ENCODE data around the gene KIR3DL1. TPM values are rescaled to one million over a fixed set of nuclear protein-coding genes. Genes with fewer than 3 reads are reported as not detected.
"Not testable (repeated sequence)": the region's sequence is repeated elsewhere in the genome, so short reads cannot be mapped to it uniquely, and the experiment has no call there.

Gene KIR3DL1
- total RNA-seq, 6 experiments from 2014 or later: 0.12 TPM; not detected in 5

GRCh38 chr19:54850061-54850640, 33.9 kb downstream of the KIR3DL1 start, which contains the start of gene KIR3DL2:
TSS of gene KIR3DL2 (plus strand) at chr19:54850443. CDS start at chr19:54850476, 33 bp downstream.
- H3K27me3 ChIP-seq; H3K4me1 ChIP-seq; H3K36me3 ChIP-seq; H3K9me3 ChIP-seq; ATAC-seq; DNase-seq; H3K4me3 ChIP-seq; H3K27ac ChIP-seq; intact Hi-C loops (cut with DNase I): not testable (repeated sequence)
- 76% methylated on average over 16 of the region's 16 CpGs for WGBS (ENCODE audit: insufficient coverage, low coverage, low lambda C conversion rate, missing lambda C conversion rate)

DNA sequence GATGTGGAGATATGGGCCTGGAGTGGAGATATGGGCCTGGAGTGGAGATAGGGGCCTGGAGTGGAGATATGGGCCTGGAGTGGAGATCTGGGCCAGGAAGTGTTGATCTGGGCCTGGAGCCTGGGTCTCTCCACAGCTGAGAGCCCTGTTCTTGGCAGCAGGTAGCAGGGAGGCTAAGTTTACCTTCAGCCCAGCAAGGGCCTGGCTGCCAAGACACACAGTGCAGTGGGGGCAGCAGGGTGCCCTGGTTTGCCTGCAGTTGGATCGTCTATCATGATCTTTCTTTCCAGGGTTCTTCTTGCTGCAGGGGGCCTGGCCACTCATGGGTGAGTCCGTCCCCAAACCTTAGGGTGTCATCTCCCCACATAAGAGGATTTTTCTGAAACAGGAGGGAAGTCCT, 34.7 kb downstream of the KIR3DL1 start:
- DNase-seq: no peak
- H3K36me3 ChIP-seq: no peaks in the 10 kb centered on the region
- H3K9me3 ChIP-seq: no peaks in the 10 kb centered on the region
- ATAC-seq: peak in 1 of 4 donors; percentile 33
- WGBS (ENCODE audit: insufficient coverage, low coverage, low lambda C conversion rate, missing lambda C conversion rate): 40% methylated on average over 1 of the region's 2 CpGs
- no peaks in the 10 kb centered on the region for H3K4me1 ChIP-seq
- H3K27me3 ChIP-seq: no peaks in the 10 kb centered on the region
- intact Hi-C loops (cut with DNase I): no loop called here
- TF ChIP-seq POLR2A (IDR thresholded peaks at IDR 0.05) (no peak), CTCF (IDR thresholded peaks at IDR 0.05) (no peak)
- H3K27ac ChIP-seq: no peak overlapping the region
- no peak overlapping the region for H3K4me3 ChIP-seq

DNA sequence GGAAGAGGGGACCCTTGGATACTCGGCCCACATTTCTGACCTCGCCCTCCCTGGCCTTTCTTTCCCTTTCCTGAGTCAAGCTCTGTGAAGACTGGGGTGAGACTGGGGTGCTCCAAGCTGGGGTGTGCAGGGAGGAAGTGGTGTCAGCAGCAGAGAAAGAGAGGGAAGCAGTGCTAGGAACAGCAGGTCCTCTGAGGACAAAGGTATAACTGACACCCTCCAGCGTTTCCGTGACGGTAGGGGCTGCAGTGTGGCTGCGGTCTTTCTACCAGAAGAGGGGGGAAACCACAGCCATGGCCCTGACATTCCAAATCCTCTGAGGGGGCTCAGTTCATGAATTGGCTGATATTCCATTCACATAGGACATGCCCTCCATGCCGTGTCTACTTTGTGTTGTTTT, 35.1 kb downstream of the KIR3DL1 start:
- no peaks in the 10 kb centered on the region for H3K9me3 ChIP-seq
- DNase-seq (no peak), ATAC-seq (no peak)
- 45% methylated on average over 2 of the region's 7 CpGs for WGBS (ENCODE audit: insufficient coverage, low coverage, low lambda C conversion rate, missing lambda C conversion rate)
- intact Hi-C loops (cut with DNase I): no loop called here
- no peak overlapping the region for H3K27ac ChIP-seq
- no peaks in the 10 kb centered on the region for H3K27me3 ChIP-seq
- H3K4me1 ChIP-seq: no peaks in the 10 kb centered on the region
- TF ChIP-seq CTCF (IDR thresholded peaks at IDR 0.05): no peak
- no peak for TF ChIP-seq POLR2A (IDR thresholded peaks at IDR 0.05)
- H3K36me3 ChIP-seq: no peaks in the 10 kb centered on the region
- no peak overlapping the region for H3K4me3 ChIP-seq

- H3K27me3 ChIP-seq; H3K36me3 ChIP-seq; H3K4me1 ChIP-seq; H3K4me3 ChIP-seq; H3K27ac ChIP-seq; ATAC-seq; DNase-seq; intact Hi-C loops (cut with DNase I); H3K9me3 ChIP-seq: not testable (repeated sequence)
- WGBS (ENCODE audit: insufficient coverage, low coverage, low lambda C conversion rate, missing lambda C conversion rate): 14% methylated on average over 1 of the region's 1 CpG
Observed at GRCh38 chr19:54855241-54855640, 39.0 kb downstream of the KIR3DL1 start.

GRCh38 chr19:54858476-54858875, 42.2 kb downstream of the KIR3DL1 start:
- H3K4me1 ChIP-seq; intact Hi-C loops (cut with DNase I): not testable (repeated sequence)

GRCh38 chr19:54859421-54859820, 43.2 kb downstream of the KIR3DL1 start:
- H3K9me3 ChIP-seq; ATAC-seq; H3K36me3 ChIP-seq; intact Hi-C loops (cut with DNase I); H3K4me1 ChIP-seq; H3K27me3 ChIP-seq; DNase-seq; H3K27ac ChIP-seq; H3K4me3 ChIP-seq: not testable (repeated sequence)
- WGBS (ENCODE audit: insufficient coverage, low coverage, low lambda C conversion rate, missing lambda C conversion rate): 57% methylated on average over 4 of the region's 7 CpGs

More at GRCh38 chr19:54858476-54858875, 42.2 kb downstream of the KIR3DL1 start:
- not testable (repeated sequence) for H3K9me3 ChIP-seq, H3K36me3 ChIP-seq, H3K4me3 ChIP-seq, DNase-seq, ATAC-seq, H3K27me3 ChIP-seq, H3K27ac ChIP-seq
- WGBS (ENCODE audit: insufficient coverage, low coverage, low lambda C conversion rate, missing lambda C conversion rate): 48% methylated on average over 3 of the region's 3 CpGs

DNA sequence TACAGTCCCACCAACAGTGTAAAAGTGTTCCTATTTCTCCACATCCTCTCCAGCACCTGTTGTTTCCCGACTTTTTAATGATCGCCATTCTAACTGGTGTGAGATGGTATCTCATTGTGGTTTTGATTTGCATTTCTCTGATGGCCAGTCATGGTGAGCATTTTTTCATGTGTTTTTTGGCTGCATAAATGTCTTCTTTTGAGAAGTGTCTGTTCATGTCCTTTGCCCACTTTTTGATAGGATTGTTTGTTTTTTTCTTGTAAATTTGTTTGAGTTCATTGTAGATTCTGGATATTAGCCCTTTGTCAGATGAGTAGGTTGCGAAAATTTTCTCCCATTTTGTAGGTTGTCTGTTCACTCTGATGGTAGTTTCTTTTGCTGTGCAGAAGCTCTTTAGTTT, 47.2 kb downstream of the KIR3DL1 start:
- ATAC-seq; H3K9me3 ChIP-seq; H3K36me3 ChIP-seq; H3K27ac ChIP-seq; DNase-seq; intact Hi-C loops (cut with DNase I); H3K4me3 ChIP-seq; H3K4me1 ChIP-seq; H3K27me3 ChIP-seq: not testable (repeated sequence)
- WGBS (ENCODE audit: insufficient coverage, low coverage, low lambda C conversion rate, missing lambda C conversion rate): 83% methylated on average over 1 of the region's 3 CpGs

Data from right lobe of liver (tissue), 6 donors.